Measurements from ENCODE around the gene COL25A1.

The COL25A1 gene

GRCh38 chr4:109291707-109292238 lies 10.7 kb downstream of the COL25A1 start:
- no peak overlapping the region for H3K4me3 ChIP-seq (ENCODE audit: low read depth, low read length)

GRCh38 chr4:109290918-109291317 lies 11.5 kb downstream of the COL25A1 start:
- DNase-seq (ENCODE audit: low read depth): no peak
- TF ChIP-seq POLR2A (IDR thresholded peaks at IDR 0.05; ENCODE audit: extremely low read depth, insufficient read length) (no peak), CTCF (IDR thresholded peaks at IDR 0.05; ENCODE audit: low read depth, low read length) (no peak), MAX (IDR thresholded peaks at IDR 0.05; ENCODE audit: low read depth, low read length) (no peak), MYC (IDR thresholded peaks at IDR 0.05; ENCODE audit: low read depth, low read length) (no peak)
- H3K4me3 ChIP-seq (ENCODE audit: low read depth, low read length): no peak overlapping the region

More at GRCh38 chr4:109291707-109292238, 10.7 kb downstream of the COL25A1 start:
- DNase-seq (ENCODE audit: low read depth): no peak
- TF ChIP-seq MAX (IDR thresholded peaks at IDR 0.05; ENCODE audit: low read depth, low read length): no peak
- TF ChIP-seq MYC (IDR thresholded peaks at IDR 0.05; ENCODE audit: low read depth, low read length): no peak
- no peak for TF ChIP-seq CTCF (IDR thresholded peaks at IDR 0.05; ENCODE audit: low read depth, low read length)
- TF ChIP-seq POLR2A (IDR thresholded peaks at IDR 0.05; ENCODE audit: extremely low read depth, insufficient read length): no peak

- TF ChIP-seq POLR2A (IDR thresholded peaks at IDR 0.05; ENCODE audit: extremely low read depth, insufficient read length) (no peak), MYC (IDR thresholded peaks at IDR 0.05; ENCODE audit: low read depth, low read length) (no peak), MAX (IDR thresholded peaks at IDR 0.05; ENCODE audit: low read depth, low read length) (no peak), CTCF (IDR thresholded peaks at IDR 0.05; ENCODE audit: low read depth, low read length) (no peak)
- no peak overlapping the region for H3K4me3 ChIP-seq (ENCODE audit: low read depth, low read length)
- no peak for DNase-seq (ENCODE audit: low read depth)
Observed at GRCh38 chr4:109278594-109279031, 23.8 kb downstream of the COL25A1 start.

- no peak for TF ChIP-seq CTCF (IDR thresholded peaks at IDR 0.05; ENCODE audit: low read depth, low read length)
- TF ChIP-seq POLR2A (IDR thresholded peaks at IDR 0.05; ENCODE audit: extremely low read depth, insufficient read length): no peak
- TF ChIP-seq MYC (IDR thresholded peaks at IDR 0.05; ENCODE audit: low read depth, low read length): no peak
- no peak overlapping the region for H3K4me3 ChIP-seq (ENCODE audit: low read depth, low read length)
- no peak for DNase-seq (ENCODE audit: low read depth)
Observed at GRCh38 chr4:109276482-109277095, 25.9 kb downstream of the COL25A1 start.

GRCh38 chr4:109275066-109275745 lies 27.3 kb downstream of the COL25A1 start:
- TF ChIP-seq MYC (IDR thresholded peaks at IDR 0.05; ENCODE audit: low read depth, low read length) (no peak), POLR2A (IDR thresholded peaks at IDR 0.05; ENCODE audit: extremely low read depth, insufficient read length) (no peak), MAX (IDR thresholded peaks at IDR 0.05; ENCODE audit: low read depth, low read length) (no peak)
- no peak overlapping the region for H3K4me3 ChIP-seq (ENCODE audit: low read depth, low read length)
- no peak for DNase-seq (ENCODE audit: low read depth)

GRCh38 chr4:109266891-109267290 lies 35.6 kb downstream of the COL25A1 start:
- DNase-seq (ENCODE audit: low read depth): no peak
- no peak for TF ChIP-seq POLR2A (IDR thresholded peaks at IDR 0.05; ENCODE audit: extremely low read depth, insufficient read length)
- TF ChIP-seq CTCF (IDR thresholded peaks at IDR 0.05; ENCODE audit: low read depth, low read length): no peak
- TF ChIP-seq MAX (IDR thresholded peaks at IDR 0.05; ENCODE audit: low read depth, low read length): no peak
- TF ChIP-seq MYC (IDR thresholded peaks at IDR 0.05; ENCODE audit: low read depth, low read length): no peak
- H3K4me3 ChIP-seq (ENCODE audit: low read depth, low read length): no peak overlapping the region

Measured in NB4 (cell line).